Endothelial cell of umbilical vein (primary cell): ENCODE data around the gene TP53RK. TPM values are rescaled to one million over a fixed set of nuclear protein-coding genes. Genes with fewer than 3 reads are reported as not detected.

Experiments
- BruUV-seq: library from RNA; stranded (reverse); fragments of 400-500 nt; replicated peaks from 2 replicates; lab custom pipeline; 2021; lab: Mats Ljungman, UMichigan
- CTCF ChIA-PET: fragments of 300-600, 350-600 bp; sonication (Branson Sonifier 250); formaldehyde crosslinking; loops from one replicate; lab custom pipeline; 2021; ENCODE audit warnings: antibody characterized with exemption, inconsistent platforms; lab: Charles Lee
- POLR2A ChIA-PET: fragments of 300-600, 350-600 bp; sonication (Branson Sonifier 250); formaldehyde crosslinking; loops from one replicate; lab custom pipeline; 2021; ENCODE audit warnings: antibody characterized with exemption, inconsistent platforms; lab: Charles Lee
- DNase-seq: peaks from one replicate; pipeline ENCODE4 v3.0.0-alpha.2; 2011; ENCODE audit warnings: low read depth, low spot score
- FAIRE-seq: peaks from 2 replicates; lab custom pipeline; 2011; peaks lifted over from hg19 to GRCh38; lab: Jason Lieb, UNC
- H2AFZ ChIP-seq: 2 replicates; pipeline ENCODE4 v1.6.0; 2012; ENCODE audit warnings: low read depth, low read length, control low read depth, inconsistent platforms
- H3K27ac ChIP-seq: 2 replicates; pipeline ENCODE4 v1.5.1; 2011; ENCODE audit warnings: low read depth, mild to moderate bottlenecking, control low read depth, low read length, moderate library complexity; ENCODE audit not compliant: insufficient read depth
- H3K27me3 ChIP-seq, 2 experiments: 2 replicates each; pipeline versions ENCODE4 v1.6.0 to v1.6.1; 2011; ENCODE audit warnings: low read length in 2 of 2, mixed read lengths in 1 of 2; ENCODE audit not compliant: control insufficient read depth in 2 of 2, insufficient read depth in 2 of 2
- H3K36me3 ChIP-seq, 2 experiments: 2 replicates in 1 of 2; 3 replicates in 1 of 2; pipeline ENCODE4 v1.5.1; 2011; ENCODE audit warnings: low read length in 2 of 2, mild to moderate bottlenecking in 1 of 2, moderate library complexity in 1 of 2; ENCODE audit not compliant: control insufficient read depth in 2 of 2, insufficient read depth in 2 of 2; ENCODE audit errors: extremely low read depth in 1 of 2
- H3K4me1 ChIP-seq: 3 replicates; pipeline ENCODE4 v1.5.1; 2011; ENCODE audit warnings: mild to moderate bottlenecking, low read length; ENCODE audit not compliant: control insufficient read depth, insufficient read depth; ENCODE audit errors: extremely low read depth
- H3K4me2 ChIP-seq: 2 replicates; pipeline ENCODE4 v1.6.1; 2011; ENCODE audit warnings: low read length, control low read depth, mixed read lengths; ENCODE audit not compliant: insufficient read depth
- H3K4me3 ChIP-seq, 3 experiments: fragments of 200-600 bp in 1 of 3; sonication (generic), shearing (Covaris generic) in 1 of 3; replicated peaks in 1 of 3; 2 replicates each; pipeline ENCODE4 v1.5.1; 2011 to 2016; ENCODE audit warnings: control low read depth in 3 of 3, low read length in 3 of 3, mild to moderate bottlenecking in 2 of 3, inconsistent platforms in 1 of 3, low read depth in 1 of 3, moderate library complexity in 1 of 3; ENCODE audit not compliant: insufficient read depth in 1 of 3
- H3K79me2 ChIP-seq: 2 replicates; pipeline ENCODE4 v1.6.0; 2012; ENCODE audit warnings: low read length, inconsistent platforms; ENCODE audit not compliant: control insufficient read depth, insufficient read depth
- H3K9ac ChIP-seq: replicated peaks from 2 replicates; pipeline ENCODE3; 2011; ENCODE audit warnings: low read length, control low read depth; ENCODE audit not compliant: insufficient read depth; ENCODE audit errors: extremely low read depth
- H3K9me1 ChIP-seq: replicated peaks from 3 replicates; pipeline ENCODE4 v1.6.0; 2011; ENCODE audit warnings: mild to moderate bottlenecking, low read length; ENCODE audit not compliant: control insufficient read depth, insufficient read depth; ENCODE audit errors: extremely low read depth
- H3K9me3 ChIP-seq: replicated peaks from 2 replicates; pipeline ENCODE4 v1.5.1; 2012; ENCODE audit warnings: low read length, inconsistent platforms; ENCODE audit not compliant: control insufficient read depth, insufficient read depth
- H4K20me1 ChIP-seq: replicated peaks from 2 replicates; pipeline ENCODE3; 2011; ENCODE audit warnings: mild to moderate bottlenecking, low read length; ENCODE audit not compliant: control insufficient read depth, insufficient read depth; ENCODE audit errors: extremely low read depth
- FOS ChIP-seq: IDR thresholded peaks from 2 replicates; pipeline ENCODE4 v1.6.1; 2011; ENCODE audit warnings: mild to moderate bottlenecking, low read length, moderate library complexity, borderline replicate concordance; ENCODE audit not compliant: insufficient read depth
- POLR2A ChIP-seq: IDR thresholded peaks from 2 replicates; pipeline ENCODE4 v1.6.1; 2012; ENCODE audit warnings: low read depth, mild to moderate bottlenecking, control low read depth, low read length
- POLR2AphosphoS5 ChIP-seq: IDR thresholded peaks from 2 replicates; pipeline ENCODE4 v1.6.1; 2012; ENCODE audit warnings: low read depth, mild to moderate bottlenecking, control low read depth, low read length, moderate library complexity; ENCODE audit not compliant: insufficient read depth
- dilution Hi-C: fragments of 300-500 bp; cut with MboI; formaldehyde crosslinking; loops from one replicate; pipeline ENCODE4 v1.15.0; 2019; ENCODE audit warnings: low sequenced_read_pairs; ENCODE audit not compliant: extremely low pct_ligation_motif_present
- intact Hi-C: fragments of 100-400 bp; cut with micrococcal nuclease; formaldehyde crosslinking; loops from one replicate; pipeline ENCODE4 v1.10.0; 2022
- polyA plus RNA-seq, 4 experiments: library from polyadenylated mRNA; depleted of rRNA in 3 of 4; stranded (reverse) in 3 of 4; unstranded in 1 of 4; fragments of >200 nt; gene quantifications; 2 replicates each; pipeline versions ENCODE4 v1.2.1 to v1.2.3, GENCODE V29; 2011 to 2012; ENCODE audit warnings: missing spikeins in 1 of 4
- total RNA-seq: library from RNA; stranded (reverse); gene quantifications from 2 replicates; pipeline ENCODE4 v1.2.3, GENCODE V29; 2021
- TF ChIP-seq, protein P1 (sequence below), 2 donors: IDR thresholded peaks; 1 replicate in 1 of 2; 2 replicates in 1 of 2; pipeline ENCODE4 v1.5.1; 2011; ENCODE audit warnings: low read length in 2 of 2, mild to moderate bottlenecking in 2 of 2, moderate library complexity in 2 of 2, control low read depth in 1 of 2, inconsistent platforms in 1 of 2, low read depth in 1 of 2; ENCODE audit not compliant: insufficient read depth in 1 of 2; ENCODE audit errors: extremely low read depth in 1 of 2
- TF ChIP-seq, protein P2 (sequence below): IDR thresholded peaks from 2 replicates; pipeline ENCODE4 v1.6.1; 2011; ENCODE audit not compliant: insufficient read depth, insufficient read length

Gene TP53RK
- total and polyA plus RNA-seq, 2 donors (not counting 3 experiments of a cell fraction or from before 2014, with no cell fraction given) = 7.0 to 13.1 TPM

DNA sequence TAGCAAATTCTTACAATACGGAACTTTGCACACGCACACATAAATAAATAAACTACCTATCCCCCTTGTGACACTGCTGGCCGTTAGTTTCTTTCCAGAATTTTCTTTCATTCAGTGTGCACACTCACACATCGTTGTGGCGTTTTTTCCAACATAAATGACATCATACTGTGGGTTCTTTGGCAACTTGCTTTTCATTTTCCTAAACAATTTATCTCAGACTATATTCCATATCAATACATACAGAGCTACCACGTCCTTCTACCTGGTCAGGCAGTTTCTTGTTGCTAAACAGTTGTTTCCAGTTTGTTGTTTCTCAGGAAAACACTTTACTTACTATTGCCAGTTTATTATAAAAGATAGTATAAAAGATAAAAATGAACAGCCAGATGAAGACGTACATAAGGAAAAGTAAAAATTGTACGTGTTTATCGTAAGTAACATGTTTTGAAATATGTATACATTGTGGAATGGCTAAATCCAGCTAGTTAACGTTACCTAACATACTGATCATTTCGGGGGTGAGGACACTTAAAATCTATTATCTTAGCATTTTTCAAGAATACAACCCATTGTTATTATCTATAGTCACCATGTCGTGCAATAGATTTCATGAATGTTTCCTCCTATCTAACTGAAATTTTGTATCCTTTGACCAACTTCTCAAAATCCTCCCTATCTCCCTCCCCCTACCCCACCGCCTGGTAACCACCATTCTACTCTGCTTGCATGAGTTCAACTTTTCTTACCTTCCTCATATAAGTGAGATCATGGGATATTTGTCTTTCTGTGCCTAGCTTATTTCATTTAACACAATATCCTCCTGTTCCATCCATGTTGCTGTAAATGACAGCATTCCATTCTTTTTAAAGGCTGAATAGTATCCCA lies 1.2 kb upstream of the TP53RK start:
- no peak for FAIRE-seq
- peak overlapping the region; percentile 96 for H2AFZ ChIP-seq
- H3K4me2 ChIP-seq = peak overlapping the region; percentile 95
- dilution Hi-C loops (no loop called here), intact Hi-C loops (loop anchor here (10.0 kb wide), 1 partner anchor 1806 kb away; the partner anchor contains the start of gene YWHAB)
- H3K9me3 ChIP-seq = no peaks in the 10 kb centered on the region
- no peak overlapping the region for H3K27ac ChIP-seq
- peak overlapping the region in 2 of 3 experiments; percentile 48 to 81 for H3K4me3 ChIP-seq
- ChIA-PET CTCF (interaction anchor here (1.0 to 2.1 kb wide), 5 partner anchors 9 to 133 kb away, joined by 3 to 6 read pairs (median 3); no protein-coding TSS in a partner anchor), POLR2A (interaction anchor here (1.3 kb wide), 1 partner anchor 20 kb away, joined by 3 read pairs; no protein-coding TSS in a partner anchor)
- peaks cover 2 to 5% of the 10 kb centered on the region in 2 experiments for H3K36me3 ChIP-seq
- H3K4me1 ChIP-seq = peaks cover 16% of the 10 kb centered on the region
- DNase-seq = peak; percentile 31
- no peaks in the 10 kb centered on the region for H3K27me3 ChIP-seq
- H3K9me1 ChIP-seq = no peaks in the 10 kb centered on the region
- BruUV-seq = no TSS peak
- TF ChIP-seq POLR2AphosphoS5 (no peak), FOS (no peak), POLR2A (no peak)
- TF ChIP-seq, protein P1, sequence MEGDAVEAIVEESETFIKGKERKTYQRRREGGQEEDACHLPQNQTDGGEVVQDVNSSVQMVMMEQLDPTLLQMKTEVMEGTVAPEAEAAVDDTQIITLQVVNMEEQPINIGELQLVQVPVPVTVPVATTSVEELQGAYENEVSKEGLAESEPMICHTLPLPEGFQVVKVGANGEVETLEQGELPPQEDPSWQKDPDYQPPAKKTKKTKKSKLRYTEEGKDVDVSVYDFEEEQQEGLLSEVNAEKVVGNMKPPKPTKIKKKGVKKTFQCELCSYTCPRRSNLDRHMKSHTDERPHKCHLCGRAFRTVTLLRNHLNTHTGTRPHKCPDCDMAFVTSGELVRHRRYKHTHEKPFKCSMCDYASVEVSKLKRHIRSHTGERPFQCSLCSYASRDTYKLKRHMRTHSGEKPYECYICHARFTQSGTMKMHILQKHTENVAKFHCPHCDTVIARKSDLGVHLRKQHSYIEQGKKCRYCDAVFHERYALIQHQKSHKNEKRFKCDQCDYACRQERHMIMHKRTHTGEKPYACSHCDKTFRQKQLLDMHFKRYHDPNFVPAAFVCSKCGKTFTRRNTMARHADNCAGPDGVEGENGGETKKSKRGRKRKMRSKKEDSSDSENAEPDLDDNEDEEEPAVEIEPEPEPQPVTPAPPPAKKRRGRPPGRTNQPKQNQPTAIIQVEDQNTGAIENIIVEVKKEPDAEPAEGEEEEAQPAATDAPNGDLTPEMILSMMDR (IDR thresholded peaks at IDR 0.05; ENCODE audit: extremely low read depth in 1 of 2, insufficient read depth in 1 of 2, low read depth in 1 of 2, low read length in 2 of 2) = no peak
- TF ChIP-seq, protein P2, sequence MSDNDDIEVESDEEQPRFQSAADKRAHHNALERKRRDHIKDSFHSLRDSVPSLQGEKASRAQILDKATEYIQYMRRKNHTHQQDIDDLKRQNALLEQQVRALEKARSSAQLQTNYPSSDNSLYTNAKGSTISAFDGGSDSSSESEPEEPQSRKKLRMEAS = no peak
- peak overlapping the region; percentile 86 for H3K9ac ChIP-seq
- H3K79me2 ChIP-seq = peaks cover 31% of the 10 kb centered on the region
- peaks cover 2% of the 10 kb centered on the region for H4K20me1 ChIP-seq
